ENCODE measurements around the gene L3HYPDH. TPM values are rescaled to one million over a fixed set of nuclear protein-coding genes. Genes with fewer than 3 reads are reported as not detected.

L3HYPDH gene
- total and polyA plus RNA-seq, 3 experiments from 2014 or later, result 2.6 to 10.1 (median 8.1) TPM

DNA sequence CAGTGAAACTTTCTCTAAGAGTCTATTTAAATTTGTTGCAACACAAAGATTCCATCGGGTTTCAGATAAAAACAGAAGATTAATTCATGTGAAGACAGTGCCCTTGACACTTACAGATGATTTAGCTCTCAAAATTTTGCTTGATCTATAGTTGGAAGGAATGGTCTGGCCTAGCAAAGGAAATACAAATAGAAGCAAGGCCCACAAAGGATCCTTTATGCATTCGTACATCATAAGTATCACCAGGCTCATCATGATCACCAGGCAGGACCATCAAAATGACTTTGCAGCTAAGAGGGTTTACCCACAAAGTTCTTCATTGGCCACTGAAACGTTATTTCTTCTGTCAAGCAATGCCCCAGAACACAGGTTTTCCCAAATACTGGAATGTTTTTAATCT is 24.9 kb upstream of the L3HYPDH start:
- peaks cover 6% of the 10 kb centered on the region for H3K4me1 ChIP-seq (ENCODE audit: insufficient read depth, low read length)
- Mint-ChIP-seq H3K27me3 (peaks cover 8 to 22% of the 10 kb centered on the region in 2 donors), H3K4me3 (no peak overlapping the region), H3K36me3 (peaks cover 0 to 2% (median 0%) of the 10 kb centered on the region in 3 donors), H3K9me3 (no peaks in the 10 kb centered on the region), H3K27ac (no peak overlapping the region), H3K4me1 (peaks cover 6 to 13% (median 9%) of the 10 kb centered on the region in 3 donors)
- no peaks in the 10 kb centered on the region for H3K27me3 ChIP-seq (ENCODE audit: insufficient read depth, low read length, poor library complexity, severe bottlenecking)
- no peak overlapping the region for H3K27ac ChIP-seq (ENCODE audit: low read depth, low read length)
- no peak for DNase-seq
- POLR2A ChIA-PET, result no interaction called here
- H3K36me3 ChIP-seq (ENCODE audit: insufficient read depth, low read length), result no peaks in the 10 kb centered on the region
- no peaks in the 10 kb centered on the region for H3K9me3 ChIP-seq (ENCODE audit: low read length)
- H3K4me3 ChIP-seq (ENCODE audit: low read length), result no peak overlapping the region
- CTCF ChIA-PET, result no interaction called here

DNA sequence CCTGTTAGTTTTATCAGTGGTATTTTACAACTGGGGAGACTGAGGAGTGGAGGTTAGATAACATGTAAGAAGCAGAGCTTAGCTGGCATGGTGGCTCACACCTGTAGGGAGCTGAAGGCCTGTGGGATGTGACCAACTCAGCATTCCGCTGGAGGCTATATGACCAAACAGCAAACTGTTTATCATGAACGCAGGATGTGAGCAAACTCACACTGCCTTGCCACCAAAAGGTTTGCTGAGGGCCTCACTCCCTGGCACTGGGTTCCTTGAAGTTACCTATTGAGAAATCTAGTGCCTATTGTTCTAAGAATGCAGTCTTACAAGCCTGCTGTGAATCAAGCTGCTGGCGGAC is 23.5 kb upstream of the L3HYPDH start:
- Mint-ChIP-seq H3K27ac (no peak overlapping the region), H3K4me3 (no peak overlapping the region), H3K36me3 (peaks cover 0 to 8% (median 0%) of the 10 kb centered on the region in 3 donors), H3K9me3 (no peaks in the 10 kb centered on the region), H3K4me1 (peaks cover 10 to 18% (median 14%) of the 10 kb centered on the region in 3 donors), H3K27me3 (peaks cover 8 to 16% of the 10 kb centered on the region in 2 donors)
- POLR2A ChIA-PET, result no interaction called here
- CTCF ChIA-PET, result interaction anchor here (1.0 to 1.1 kb wide), 4 partner anchors 24 to 70 kb away, joined by 4 to 5 read pairs (median 4); partner anchors contain the start of genes JKAMP and L3HYPDH
- Histone ChIP-seq H3K4me1 (ENCODE audit: insufficient read depth, low read length) (peaks cover 6% of the 10 kb centered on the region), H3K27ac (ENCODE audit: low read depth, low read length) (no peak overlapping the region), H3K9me3 (ENCODE audit: low read length) (no peaks in the 10 kb centered on the region), H3K27me3 (ENCODE audit: insufficient read depth, low read length, poor library complexity, severe bottlenecking) (no peaks in the 10 kb centered on the region), H3K36me3 (ENCODE audit: insufficient read depth, low read length) (no peaks in the 10 kb centered on the region), H3K4me3 (ENCODE audit: low read length) (no peak overlapping the region)
- DNase-seq, result no peak

DNA sequence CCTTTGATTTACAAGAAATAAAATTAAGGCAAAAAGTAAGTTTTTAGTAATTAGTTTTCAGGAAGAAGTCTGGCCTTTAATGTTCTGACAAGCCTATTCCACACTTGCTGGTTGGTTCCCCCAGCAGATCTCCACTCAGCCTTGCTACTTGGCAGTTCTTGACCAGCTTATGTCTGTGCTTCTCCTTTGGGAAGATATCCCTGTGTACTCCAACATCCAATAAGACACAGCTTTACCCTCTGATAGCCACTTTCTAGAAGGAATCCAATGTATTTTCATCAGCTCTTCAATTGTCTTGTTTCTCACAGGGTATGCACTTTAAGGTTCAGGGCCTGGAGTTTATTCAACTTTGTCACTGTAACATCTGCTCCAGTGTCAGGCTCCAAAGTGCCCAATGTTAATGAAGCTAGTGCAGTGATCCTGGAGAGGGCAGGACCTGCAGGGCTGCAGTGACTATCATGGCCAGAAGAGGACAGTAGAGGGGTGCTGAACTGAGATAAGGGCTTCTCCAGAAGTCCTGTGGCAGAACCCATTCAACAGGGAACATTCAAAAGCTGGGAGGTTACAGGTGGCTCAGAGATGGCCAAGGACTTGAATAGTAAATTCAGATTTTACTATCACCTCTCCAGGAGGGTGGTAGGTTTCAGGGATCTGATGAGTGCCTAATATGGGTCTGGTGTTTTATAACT is 23.0 kb upstream of the L3HYPDH start:
- H3K36me3 ChIP-seq (ENCODE audit: insufficient read depth, low read length), result no peaks in the 10 kb centered on the region
- CTCF ChIA-PET, result interaction anchor here (1.0 to 1.1 kb wide), 4 partner anchors 23 to 70 kb away, joined by 4 to 5 read pairs (median 4); partner anchors contain the start of genes JKAMP and L3HYPDH
- no peaks in the 10 kb centered on the region for H3K9me3 ChIP-seq (ENCODE audit: low read length)
- Mint-ChIP-seq H3K27me3 (peaks cover 5 to 14% of the 10 kb centered on the region in 2 donors), H3K4me3 (no peak overlapping the region), H3K36me3 (peaks cover 0 to 11% (median 1%) of the 10 kb centered on the region in 3 donors), H3K9me3 (no peaks in the 10 kb centered on the region), H3K27ac (peak overlapping the region in 1 of 8 donors; percentile 37), H3K4me1 (peaks cover 11 to 21% (median 14%) of the 10 kb centered on the region in 3 donors)
- no peaks in the 10 kb centered on the region for H3K27me3 ChIP-seq (ENCODE audit: insufficient read depth, low read length, poor library complexity, severe bottlenecking)
- POLR2A ChIA-PET, result no interaction called here
- H3K4me3 ChIP-seq (ENCODE audit: low read length), result no peak overlapping the region
- H3K27ac ChIP-seq (ENCODE audit: low read depth, low read length), result no peak overlapping the region
- H3K4me1 ChIP-seq (ENCODE audit: insufficient read depth, low read length), result peaks cover 6% of the 10 kb centered on the region
- DNase-seq, result peak; percentile 2 to 59 (median 12)

DNA sequence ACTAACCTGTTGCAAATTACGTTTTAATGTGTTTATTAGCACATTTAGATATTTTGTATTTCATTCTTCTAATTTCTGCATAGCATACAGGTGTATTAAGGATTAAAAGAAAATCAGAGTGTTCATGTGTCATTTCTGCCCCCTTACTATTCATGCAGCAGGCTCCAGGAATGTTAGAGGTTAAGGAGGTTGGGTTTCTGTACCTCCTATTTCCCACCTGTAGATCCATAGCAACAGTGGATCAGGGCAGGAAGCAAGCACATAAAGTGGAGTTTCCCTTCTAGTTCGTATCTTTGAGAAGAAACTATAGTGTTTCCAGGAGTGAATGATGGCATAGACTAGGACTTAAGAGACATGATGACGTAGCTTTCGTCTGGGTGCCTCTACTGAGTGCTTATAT is 19.0 kb upstream of the L3HYPDH start:
- peak overlapping the region in 1 of 8 donors; percentile 58 for H3K27ac Mint-ChIP-seq
- CTCF ChIA-PET, result interaction anchor here (1.7 kb wide), 1 partner anchor 34 kb away, joined by 4 read pairs; no protein-coding TSS in a partner anchor
- H3K4me1 Mint-ChIP-seq, result peaks cover 22 to 30% (median 22%) of the 10 kb centered on the region in 3 donors
- H3K27ac ChIP-seq (ENCODE audit: low read depth, low read length), result no peak overlapping the region
- H3K27me3 ChIP-seq (ENCODE audit: insufficient read depth, low read length, poor library complexity, severe bottlenecking), result no peaks in the 10 kb centered on the region
- H3K4me3 Mint-ChIP-seq, result no peak overlapping the region
- H3K36me3 Mint-ChIP-seq, result peaks cover 0 to 32% (median 4%) of the 10 kb centered on the region in 3 donors
- H3K9me3 ChIP-seq (ENCODE audit: low read length), result no peaks in the 10 kb centered on the region
- DNase-seq, result no peak
- no peak overlapping the region for H3K4me3 ChIP-seq (ENCODE audit: low read length)
- H3K27me3 Mint-ChIP-seq, result no peaks in the 10 kb centered on the region
- H3K36me3 ChIP-seq (ENCODE audit: insufficient read depth, low read length), result no peaks in the 10 kb centered on the region
- POLR2A ChIA-PET, result no interaction called here
- no peaks in the 10 kb centered on the region for H3K9me3 Mint-ChIP-seq
- peaks cover 6% of the 10 kb centered on the region for H3K4me1 ChIP-seq (ENCODE audit: insufficient read depth, low read length)

DNA sequence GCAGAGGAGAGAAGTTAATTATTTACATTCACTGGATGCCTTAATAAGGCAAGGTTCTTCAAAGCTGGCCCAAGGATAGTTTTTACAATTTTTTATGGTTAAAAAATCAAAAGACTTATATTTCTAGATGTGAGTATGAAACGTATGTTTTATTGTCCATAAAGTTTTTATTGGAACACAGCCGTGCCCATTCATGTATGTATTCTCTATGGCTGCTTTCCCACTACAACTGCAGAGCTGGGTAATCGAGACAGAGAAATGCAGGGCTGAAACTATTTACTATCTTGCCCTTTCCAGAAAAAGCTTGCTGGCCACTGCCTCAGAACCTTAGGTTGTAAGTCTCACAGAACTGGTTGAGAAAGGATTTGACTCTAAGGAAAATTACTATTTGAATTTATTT is 16.5 kb upstream of the L3HYPDH start:
- Histone ChIP-seq H3K27ac (ENCODE audit: low read depth, low read length) (no peak overlapping the region), H3K27me3 (ENCODE audit: insufficient read depth, low read length, poor library complexity, severe bottlenecking) (no peaks in the 10 kb centered on the region), H3K9me3 (ENCODE audit: low read length) (no peaks in the 10 kb centered on the region), H3K4me3 (ENCODE audit: low read length) (no peak overlapping the region), H3K4me1 (ENCODE audit: insufficient read depth, low read length) (peaks cover 6% of the 10 kb centered on the region), H3K36me3 (ENCODE audit: insufficient read depth, low read length) (no peaks in the 10 kb centered on the region)
- Mint-ChIP-seq H3K4me1 (peaks cover 29 to 44% (median 31%) of the 10 kb centered on the region in 3 donors), H3K27ac (peak overlapping the region in 1 of 8 donors; percentile 81), H3K4me3 (no peak overlapping the region), H3K36me3 (peaks cover 0 to 47% (median 8%) of the 10 kb centered on the region in 3 donors), H3K9me3 (no peaks in the 10 kb centered on the region), H3K27me3 (no peaks in the 10 kb centered on the region)
- DNase-seq, result no peak
- ChIA-PET POLR2A (no interaction called here), CTCF (interaction anchor here (0.8 to 1.3 kb wide), 2 partner anchors 17 to 76 kb away, joined by 3 read pairs; partner anchors contain the start of genes CCDC175, JKAMP and L3HYPDH)

DNA sequence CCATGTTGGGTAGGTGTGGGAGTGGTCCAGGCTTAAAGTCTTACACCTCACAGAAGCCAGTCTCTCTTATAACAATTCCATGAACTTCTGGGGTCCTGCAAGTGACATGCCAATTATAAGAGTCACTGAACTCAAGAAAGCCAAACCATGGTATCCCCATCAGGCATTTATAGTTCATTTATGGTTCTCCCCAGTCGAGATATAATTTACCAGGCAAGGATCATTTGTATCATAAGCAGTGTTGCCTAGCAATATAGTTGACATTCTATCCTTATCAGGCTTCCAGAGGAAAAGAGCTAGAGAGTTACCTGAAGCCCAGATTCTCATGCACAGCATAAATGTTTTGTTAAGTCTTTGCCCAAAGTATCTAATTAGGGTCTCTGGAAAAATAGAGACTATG is 8.2 kb upstream of the L3HYPDH start:
- no peaks in the 10 kb centered on the region for H3K9me3 ChIP-seq (ENCODE audit: low read length)
- no peak for DNase-seq
- Mint-ChIP-seq H3K27ac (peak overlapping the region in 1 of 8 donors; percentile 17), H3K4me1 (peaks cover 37 to 62% (median 58%) of the 10 kb centered on the region in 3 donors), H3K4me3 (no peak overlapping the region), H3K9me3 (no peaks in the 10 kb centered on the region), H3K36me3 (peaks cover 5 to 86% (median 34%) of the 10 kb centered on the region in 3 donors), H3K27me3 (no peaks in the 10 kb centered on the region)
- H3K4me3 ChIP-seq (ENCODE audit: low read length), result no peak overlapping the region
- peaks cover 5% of the 10 kb centered on the region for H3K4me1 ChIP-seq (ENCODE audit: insufficient read depth, low read length)
- CTCF ChIA-PET, result interaction anchor here (0.9 kb wide), 1 partner anchor 9 kb away, joined by 4 read pairs; no protein-coding TSS in a partner anchor
- POLR2A ChIA-PET, result no interaction called here
- no peaks in the 10 kb centered on the region for H3K27me3 ChIP-seq (ENCODE audit: insufficient read depth, low read length, poor library complexity, severe bottlenecking)
- H3K27ac ChIP-seq (ENCODE audit: low read depth, low read length), result no peak overlapping the region
- peaks cover 17% of the 10 kb centered on the region for H3K36me3 ChIP-seq (ENCODE audit: insufficient read depth, low read length)

DNA sequence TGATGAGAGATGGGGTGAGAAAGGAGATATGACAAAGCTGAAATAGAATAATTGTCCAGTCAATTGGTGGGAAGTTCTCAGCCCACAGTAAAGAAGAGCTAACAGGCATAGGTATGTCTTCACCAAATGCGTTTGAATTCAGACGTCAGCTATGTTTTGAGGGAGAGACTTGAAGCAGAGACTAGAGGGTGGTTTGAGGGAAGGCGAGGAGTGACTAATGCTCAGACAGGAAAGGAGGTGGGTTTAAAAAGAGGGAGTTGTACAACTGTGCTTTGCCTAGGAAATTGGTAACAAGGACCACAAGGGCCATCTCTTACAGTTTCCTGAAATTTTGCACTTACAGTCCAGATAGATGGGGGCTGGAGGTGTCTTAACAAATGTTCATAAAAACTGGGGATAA is 6.5 kb upstream of the L3HYPDH start:
- no peaks in the 10 kb centered on the region for H3K9me3 ChIP-seq (ENCODE audit: low read length)
- H3K27me3 ChIP-seq (ENCODE audit: insufficient read depth, low read length, poor library complexity, severe bottlenecking), result no peaks in the 10 kb centered on the region
- peaks cover 17% of the 10 kb centered on the region for H3K36me3 ChIP-seq (ENCODE audit: insufficient read depth, low read length)
- no peak for DNase-seq
- Mint-ChIP-seq H3K36me3 (peaks cover 5 to 77% (median 29%) of the 10 kb centered on the region in 3 donors), H3K4me1 (peaks cover 40 to 66% (median 64%) of the 10 kb centered on the region in 3 donors), H3K27ac (peak overlapping the region in 3 of 8 donors; percentile 15 to 47 (median 44)), H3K9me3 (no peaks in the 10 kb centered on the region), H3K4me3 (no peak overlapping the region), H3K27me3 (no peaks in the 10 kb centered on the region)
- H3K27ac ChIP-seq (ENCODE audit: low read depth, low read length), result no peak overlapping the region
- no peak overlapping the region for H3K4me3 ChIP-seq (ENCODE audit: low read length)
- CTCF ChIA-PET, result no interaction called here
- H3K4me1 ChIP-seq (ENCODE audit: insufficient read depth, low read length), result peaks cover 13% of the 10 kb centered on the region
- POLR2A ChIA-PET, result no interaction called here

DNA sequence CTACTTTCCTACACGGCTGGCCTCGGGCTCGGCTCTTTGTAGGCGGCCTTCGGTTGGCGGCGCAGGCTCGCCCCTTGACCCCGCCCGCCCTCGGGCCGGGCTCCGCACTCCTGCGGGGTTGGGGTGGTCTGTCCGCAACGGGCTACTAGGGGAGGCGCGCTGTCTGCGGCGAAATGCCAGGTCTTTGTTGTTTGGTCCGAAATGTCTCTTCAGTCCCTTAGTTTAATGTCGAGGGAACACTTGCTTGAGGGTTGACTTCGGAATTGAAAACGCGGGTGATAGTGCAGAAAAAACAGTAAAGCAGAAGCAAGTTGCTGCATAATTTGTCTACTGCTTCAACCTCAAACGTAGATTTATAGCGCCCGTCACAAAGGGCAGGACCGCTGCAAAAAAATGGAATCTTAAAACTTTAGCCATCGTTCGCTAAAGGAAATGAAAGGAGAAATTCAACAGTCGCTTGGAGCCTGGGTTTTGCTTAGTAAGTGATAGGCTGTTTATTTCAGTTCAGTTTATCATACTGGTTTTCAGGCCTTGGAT is 499 bp upstream of the L3HYPDH start:
- peak overlapping the region; percentile 87 for H3K4me3 ChIP-seq (ENCODE audit: low read length)
- POLR2A ChIA-PET, result interaction anchor here (0.9 to 2.0 kb wide), 5 partner anchors 11 to 1240 kb away, joined by 3 to 24 read pairs (median 4); partner anchors contain the start of genes DAAM1, GPR135, PPM1A and PSMA3
- peak overlapping the region; percentile 91 for H3K27ac ChIP-seq (ENCODE audit: low read depth, low read length)
- no peaks in the 10 kb centered on the region for H3K27me3 ChIP-seq (ENCODE audit: insufficient read depth, low read length, poor library complexity, severe bottlenecking)
- no peak for DNase-seq
- Mint-ChIP-seq H3K36me3 (peaks cover 0 to 30% (median 11%) of the 10 kb centered on the region in 3 donors), H3K27ac (peak overlapping the region; percentile 88 to 97 (median 95)), H3K27me3 (no peaks in the 10 kb centered on the region), H3K9me3 (no peaks in the 10 kb centered on the region), H3K4me3 (peak overlapping the region; percentile 96 to 99 (median 98)), H3K4me1 (peaks cover 71 to 84% (median 81%) of the 10 kb centered on the region in 3 donors)
- no peaks in the 10 kb centered on the region for H3K9me3 ChIP-seq (ENCODE audit: low read length)
- H3K4me1 ChIP-seq (ENCODE audit: insufficient read depth, low read length), result peaks cover 55% of the 10 kb centered on the region
- CTCF ChIA-PET, result interaction anchor here (1.2 to 2.3 kb wide), 5 partner anchors 12 to 847 kb away, joined by 3 to 15 read pairs (median 5); partner anchors contain the start of genes CCDC175 and GPR135
- peaks cover 8% of the 10 kb centered on the region for H3K36me3 ChIP-seq (ENCODE audit: insufficient read depth, low read length)
